Testis (tissue), 2 donors: Measurements from ENCODE around the gene APOOL.

Experiments used
- POLR2A ChIP-seq: fragments of 450-650 bp; IDR thresholded peaks from one replicate; pipeline ENCODE4 v1.6.1; 2017; ENCODE audit warnings: antibody characterized with exemption, mild to moderate bottlenecking, moderate library complexity
- TF ChIP-seq, protein P1 (sequence below), 3 experiments: fragments of 450-650 bp in 2 of 3; fragments of 200-600 bp in 1 of 3; sonication (generic) in 1 of 3; IDR thresholded peaks; one replicate each; pipeline ENCODE4 v1.5.1; 2016 to 2019; ENCODE audit warnings: antibody characterized with exemption in 3 of 3, mild to moderate bottlenecking in 2 of 3, moderate library complexity in 1 of 3

DNA sequence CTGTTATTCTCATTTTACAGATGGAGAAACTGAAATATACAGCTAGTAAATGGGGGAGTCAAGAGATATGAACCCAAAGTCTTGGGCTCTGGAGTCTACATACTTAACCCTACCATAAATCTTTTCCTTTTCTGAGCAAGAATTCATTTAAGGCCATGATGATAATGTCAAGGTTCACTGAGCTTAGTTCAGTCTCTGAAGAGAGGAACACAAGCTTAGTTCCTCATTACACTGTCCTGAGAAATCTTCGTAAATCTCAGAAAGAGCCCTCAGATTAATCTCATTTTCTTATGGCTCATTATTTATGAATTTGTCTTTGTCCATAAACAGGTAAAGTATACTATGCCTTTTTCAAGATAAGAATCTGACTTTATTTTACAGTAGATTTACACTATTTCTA lies 135.7 kb downstream of the APOOL start:
- TF ChIP-seq POLR2A: no peak
- TF ChIP-seq, protein P1, sequence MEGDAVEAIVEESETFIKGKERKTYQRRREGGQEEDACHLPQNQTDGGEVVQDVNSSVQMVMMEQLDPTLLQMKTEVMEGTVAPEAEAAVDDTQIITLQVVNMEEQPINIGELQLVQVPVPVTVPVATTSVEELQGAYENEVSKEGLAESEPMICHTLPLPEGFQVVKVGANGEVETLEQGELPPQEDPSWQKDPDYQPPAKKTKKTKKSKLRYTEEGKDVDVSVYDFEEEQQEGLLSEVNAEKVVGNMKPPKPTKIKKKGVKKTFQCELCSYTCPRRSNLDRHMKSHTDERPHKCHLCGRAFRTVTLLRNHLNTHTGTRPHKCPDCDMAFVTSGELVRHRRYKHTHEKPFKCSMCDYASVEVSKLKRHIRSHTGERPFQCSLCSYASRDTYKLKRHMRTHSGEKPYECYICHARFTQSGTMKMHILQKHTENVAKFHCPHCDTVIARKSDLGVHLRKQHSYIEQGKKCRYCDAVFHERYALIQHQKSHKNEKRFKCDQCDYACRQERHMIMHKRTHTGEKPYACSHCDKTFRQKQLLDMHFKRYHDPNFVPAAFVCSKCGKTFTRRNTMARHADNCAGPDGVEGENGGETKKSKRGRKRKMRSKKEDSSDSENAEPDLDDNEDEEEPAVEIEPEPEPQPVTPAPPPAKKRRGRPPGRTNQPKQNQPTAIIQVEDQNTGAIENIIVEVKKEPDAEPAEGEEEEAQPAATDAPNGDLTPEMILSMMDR (IDR thresholded peaks at IDR 0.05): no peak
